ENCODE measurements around the gene TP53BP1. TPM values are rescaled to one million over a fixed set of nuclear protein-coding genes. Genes with fewer than 3 reads are reported as not detected.

TP53BP1 gene
- total and polyA plus RNA-seq, 12 donors: 22.8 to 80.9 (median 43.7) TPM

DNA sequence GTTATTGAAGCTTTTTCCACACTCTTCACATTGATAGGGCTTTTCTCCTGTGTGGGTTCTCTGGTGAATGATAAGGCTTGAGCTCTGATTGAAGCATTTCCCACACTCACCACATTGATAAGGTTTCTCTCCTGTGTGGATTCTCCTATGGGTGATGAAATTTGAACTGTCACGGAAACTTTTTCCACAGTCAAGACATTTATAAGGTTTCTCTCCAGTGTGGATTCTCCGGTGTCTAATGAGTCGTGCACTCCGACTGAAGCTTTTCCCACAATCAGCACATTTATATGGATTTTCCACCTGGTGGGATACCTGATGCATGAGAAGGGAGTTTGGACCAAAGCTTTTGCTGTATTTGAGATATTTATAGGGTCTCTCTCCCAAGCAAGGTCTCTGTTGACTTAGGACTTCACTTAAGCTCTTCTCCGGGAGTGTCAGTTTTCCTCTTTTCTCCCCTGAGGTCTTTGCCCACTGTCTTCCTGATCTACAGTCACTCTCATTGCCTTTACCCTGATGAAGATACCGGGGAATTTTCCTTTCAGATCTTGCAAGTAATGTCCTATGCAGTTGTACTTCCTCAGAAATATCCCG is 131.5 kb downstream of the TP53BP1 start:
- TF ChIP-seq POLR2A (IDR thresholded peaks at IDR 0.05): no peak
- TF ChIP-seq, protein P1, sequence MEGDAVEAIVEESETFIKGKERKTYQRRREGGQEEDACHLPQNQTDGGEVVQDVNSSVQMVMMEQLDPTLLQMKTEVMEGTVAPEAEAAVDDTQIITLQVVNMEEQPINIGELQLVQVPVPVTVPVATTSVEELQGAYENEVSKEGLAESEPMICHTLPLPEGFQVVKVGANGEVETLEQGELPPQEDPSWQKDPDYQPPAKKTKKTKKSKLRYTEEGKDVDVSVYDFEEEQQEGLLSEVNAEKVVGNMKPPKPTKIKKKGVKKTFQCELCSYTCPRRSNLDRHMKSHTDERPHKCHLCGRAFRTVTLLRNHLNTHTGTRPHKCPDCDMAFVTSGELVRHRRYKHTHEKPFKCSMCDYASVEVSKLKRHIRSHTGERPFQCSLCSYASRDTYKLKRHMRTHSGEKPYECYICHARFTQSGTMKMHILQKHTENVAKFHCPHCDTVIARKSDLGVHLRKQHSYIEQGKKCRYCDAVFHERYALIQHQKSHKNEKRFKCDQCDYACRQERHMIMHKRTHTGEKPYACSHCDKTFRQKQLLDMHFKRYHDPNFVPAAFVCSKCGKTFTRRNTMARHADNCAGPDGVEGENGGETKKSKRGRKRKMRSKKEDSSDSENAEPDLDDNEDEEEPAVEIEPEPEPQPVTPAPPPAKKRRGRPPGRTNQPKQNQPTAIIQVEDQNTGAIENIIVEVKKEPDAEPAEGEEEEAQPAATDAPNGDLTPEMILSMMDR (IDR thresholded peaks at IDR 0.05): no peak
- H3K27me3 ChIP-seq: no peaks in the 10 kb centered on the region
- peaks cover 4 to 31% (median 17%) of the 10 kb centered on the region in 3 donors for H3K9me3 ChIP-seq (replicated peaks in 1 of 3)
- no peak for DNase-seq
- intact Hi-C loops (cut with DNase I): no loop called here
- H3K36me3 ChIP-seq (replicated peaks in 1 of 2): peaks cover 0 to 37% of the 10 kb centered on the region in 2 donors
- no peak overlapping the region for H3K27ac ChIP-seq
- peaks cover 0 to 4% of the 10 kb centered on the region in 2 donors for H3K4me1 ChIP-seq (replicated peaks in 1 of 2)
- H3K4me3 ChIP-seq: no peak overlapping the region
- WGBS, 4 donors: 96 to 100% (median 97%) methylated on average over 7 of the region's 7 CpGs

GRCh38 chr15:43360821-43361220 is 132.1 kb downstream of the TP53BP1 start:
- intact Hi-C loops (cut with DNase I): no loop called here
- Histone ChIP-seq H3K4me3 (no peak overlapping the region), H3K9me3 (replicated peaks in 1 of 3) (peaks cover 4 to 31% (median 17%) of the 10 kb centered on the region in 3 donors), H3K27ac (no peak overlapping the region), H3K4me1 (replicated peaks in 1 of 2) (peaks cover 0 to 4% of the 10 kb centered on the region in 2 donors), H3K36me3 (replicated peaks in 1 of 2) (peaks cover 0 to 33% of the 10 kb centered on the region in 2 donors), H3K27me3 (no peaks in the 10 kb centered on the region)
- DNase-seq: no peak
- TF ChIP-seq, protein P1 (IDR thresholded peaks at IDR 0.05): no peak
- TF ChIP-seq POLR2A (IDR thresholded peaks at IDR 0.05): no peak
- WGBS, 4 donors: 86 to 96% (median 95%) methylated on average over 4 of the region's 4 CpGs

Other genes starting within 250 kb of the TP53BP1 start
- under 1 TPM in 2 of 9 donors, not detected in 7; 0.14 TPM for gene TGM5, start 226.2 kb downstream of the TP53BP1 start, total RNA-seq
- under 1 TPM in 1 of 3 donors, not detected in 2; 0.13 TPM for gene TGM5, start 226.2 kb downstream of the TP53BP1 start, polyA plus RNA-seq
- gene TGM7, start 190.9 kb downstream of the TP53BP1 start, total RNA-seq: not detected
- not detected for gene TGM7, start 190.9 kb downstream of the TP53BP1 start, polyA plus RNA-seq
- gene LCMT2, start 162.6 kb downstream of the TP53BP1 start, total RNA-seq: 10 to 100 TPM in 3 of 9 donors, 1 to 10 TPM in 6; 5.6 to 14.0 (median 9.5) TPM
- 10 to 100 TPM in 1 of 3 donors, 1 to 10 TPM in 2; 2.3 to 11.9 (median 2.8) TPM for gene LCMT2, start 162.6 kb downstream of the TP53BP1 start, polyA plus RNA-seq
- gene ZSCAN29, start 122.1 kb downstream of the TP53BP1 start, total RNA-seq: 10 to 100 TPM; 11.1 to 26.7 (median 20.1) TPM
- gene ZSCAN29, start 122.1 kb downstream of the TP53BP1 start, polyA plus RNA-seq: 10 to 100 TPM in 2 of 3 donors, 1 to 10 TPM in 1; 5.2 to 13.4 (median 10.4) TPM
- 10 to 100 TPM in 8 of 9 donors, 1 to 10 TPM in 1; 9.3 to 23.3 (median 13.9) TPM for gene TUBGCP4, start 122.1 kb downstream of the TP53BP1 start, total RNA-seq
- gene TUBGCP4, start 122.1 kb downstream of the TP53BP1 start, polyA plus RNA-seq: 10 to 100 TPM in 1 of 3 donors, 1 to 10 TPM in 2; 5.3 to 11.9 (median 6.1) TPM
- 10 to 100 TPM in 4 of 9 donors, 1 to 10 TPM in 5; 4.7 to 27.0 (median 9.2) TPM for gene MAP1A, start 24.5 kb upstream of the TP53BP1 start, total RNA-seq
- gene MAP1A, start 24.5 kb upstream of the TP53BP1 start, polyA plus RNA-seq: 10 to 100 TPM in 2 of 3 donors, 1 to 10 TPM in 1; 3.4 to 14.6 (median 10.0) TPM
- gene PPIP5K1, start 97.1 kb upstream of the TP53BP1 start, total RNA-seq: 10 to 100 TPM; 15.6 to 63.8 (median 34.7) TPM
- 10 to 100 TPM; 15.4 to 28.1 (median 27.4) TPM for gene PPIP5K1, start 97.1 kb upstream of the TP53BP1 start, polyA plus RNA-seq
- gene CKMT1B, start 100.9 kb upstream of the TP53BP1 start, total RNA-seq: 1 to 10 TPM in 7 of 9 donors, under 1 TPM in 1, not detected in 1; 0.31 to 3.9 (median 1.2) TPM
- gene CKMT1B, start 100.9 kb upstream of the TP53BP1 start, polyA plus RNA-seq: 1 to 10 TPM; 2.9 to 6.1 (median 4.7) TPM
- under 1 TPM; 0.09 to 0.88 (median 0.39) TPM for gene STRC, start 125.6 kb upstream of the TP53BP1 start, total RNA-seq
- gene STRC, start 125.6 kb upstream of the TP53BP1 start, polyA plus RNA-seq: 1 to 10 TPM in 2 of 3 donors, not detected in 1; 2.1 to 2.6 TPM
- 1 to 10 TPM in 6 of 9 donors, under 1 TPM in 3; 0.42 to 6.8 (median 2.6) TPM for gene CATSPER2, start 155.7 kb upstream of the TP53BP1 start, total RNA-seq
- gene CATSPER2, start 155.7 kb upstream of the TP53BP1 start, polyA plus RNA-seq: 10 to 100 TPM in 2 of 3 donors, 1 to 10 TPM in 1; 2.3 to 34.7 (median 10.5) TPM
- gene CKMT1A, start 200.7 kb upstream of the TP53BP1 start, total RNA-seq: 1 to 10 TPM in 8 of 9 donors, under 1 TPM in 1; 0.55 to 5.0 (median 1.7) TPM
- gene CKMT1A, start 200.7 kb upstream of the TP53BP1 start, polyA plus RNA-seq: 1 to 10 TPM; 3.5 to 5.3 (median 3.6) TPM